ENCODE measurements around the gene RAB11B.
A peak's percentile ranks its signal among the peaks of the same experiment; 100 is the strongest.
"Not testable (repeated sequence)": the region's sequence is repeated elsewhere in the genome, so short reads cannot be mapped to it uniquely, and the experiment has no call there.

RAB11B gene

GRCh38 chr19:8371011-8371804, 19.0 kb upstream of the RAB11B start:
- DNase-seq = no peak

- DNase-seq = no peak
These were observed 16.0 kb upstream of the RAB11B start for GRCh38 chr19:8373867-8374813.

- DNase-seq = not testable (repeated sequence)
These were observed 14.4 kb upstream of the RAB11B start for GRCh38 chr19:8375766-8376165.

- not testable (repeated sequence) for DNase-seq
These were observed 13.7 kb upstream of the RAB11B start for GRCh38 chr19:8376373-8376974.

GRCh38 chr19:8377598-8377997, 12.6 kb upstream of the RAB11B start:
- DNase-seq = no peak

GRCh38 chr19:8379156-8379891, 10.8 kb upstream of the RAB11B start:
- not testable (repeated sequence) for DNase-seq

GRCh38 chr19:8384569-8384968, 5.6 kb upstream of the RAB11B start:
- not testable (repeated sequence) for DNase-seq

GRCh38 chr19:8385103-8385502, 5.1 kb upstream of the RAB11B start:
- DNase-seq = not testable (repeated sequence)

- not testable (repeated sequence) for DNase-seq
These were observed 4.6 kb upstream of the RAB11B start for GRCh38 chr19:8385566-8385965.

GRCh38 chr19:8386419-8386818, 3.7 kb upstream of the RAB11B start:
- not testable (repeated sequence) for DNase-seq

- no peak for DNase-seq
These were observed 3.2 kb upstream of the RAB11B start for GRCh38 chr19:8386990-8387389.

GRCh38 chr19:8387688-8388611, 2.2 kb upstream of the RAB11B start:
- no peak for DNase-seq

- no peak for DNase-seq
These were observed 1.6 kb upstream of the RAB11B start for GRCh38 chr19:8388612-8388958.

- DNase-seq = peak; percentile 81
These were observed 439 bp downstream of the RAB11B start for GRCh38 chr19:8390617-8390981.

GRCh38 chr19:8391198-8392016, 1.2 kb downstream of the RAB11B start:
- DNase-seq = no peak

GRCh38 chr19:8392017-8392591, 1.9 kb downstream of the RAB11B start:
- DNase-seq = no peak

- no peak for DNase-seq
These were observed 3.2 kb downstream of the RAB11B start for GRCh38 chr19:8393192-8393870.

GRCh38 chr19:8393871-8394250, 3.7 kb downstream of the RAB11B start:
- no peak for DNase-seq

GRCh38 chr19:8395621-8396082, 5.5 kb downstream of the RAB11B start:
- DNase-seq = no peak

GRCh38 chr19:8396185-8396562, 6.0 kb downstream of the RAB11B start:
- DNase-seq = no peak

Measured in retina (tissue), 1 donor.